AG04450 (cell line): Measurements from ENCODE around the gene SLC6A11. TPM values are rescaled to one million over a fixed set of nuclear protein-coding genes. Genes with fewer than 3 reads are reported as not detected.

Source experiments
- CTCF ChIA-PET: fragments of 300-600, 350-600 bp; formaldehyde crosslinking; extraction: SDS; loops from one replicate; lab custom pipeline; 2022; ENCODE audit warnings: antibody characterized with exemption, inconsistent platforms; lab: Charles Lee
- POLR2A ChIA-PET: fragments of 350-600 bp; formaldehyde crosslinking; extraction: SDS; loops from one replicate; lab custom pipeline; 2021; ENCODE audit warnings: antibody characterized with exemption, inconsistent platforms; lab: Yijun Ruan, JAX
- DNase-seq: peaks from one replicate; pipeline ENCODE4 v3.0.0-alpha.2; 2011; ENCODE audit warnings: low read depth, low spot score
- H3K27ac ChIP-seq: one replicate; pipeline ENCODE4 v1.5.1; 2012; ENCODE audit warnings: low read depth, low read length, control low read depth
- H3K27me3 ChIP-seq: one replicate; pipeline ENCODE4 v1.6.0; 2012; ENCODE audit warnings: low read length; ENCODE audit not compliant: control insufficient read depth, insufficient read depth
- H3K4me3 ChIP-seq: 2 replicates; pipeline ENCODE4 v1.5.1; 2011; ENCODE audit warnings: mild to moderate bottlenecking, low read depth, low read length, control low read depth
- H3K9me3 ChIP-seq: 2 replicates; pipeline ENCODE4 v1.5.1; 2012; ENCODE audit warnings: low read length; ENCODE audit not compliant: control insufficient read depth, insufficient read depth
- polyA plus RNA-seq: library from polyadenylated mRNA; depleted of rRNA; stranded (reverse); fragments of >200 nt; gene quantifications from 2 replicates; pipeline ENCODE4 v1.2.3, GENCODE V29; 2011
- TF ChIP-seq, protein P1 (sequence below): IDR thresholded peaks from 2 replicates; pipeline ENCODE4 v1.5.1; 2011; ENCODE audit warnings: low read depth, low read length, control low read depth, inconsistent platforms

SLC6A11 gene
- polyA plus RNA-seq, 1 experiment = not detected

GRCh38 chr3:10917176-10917575, 101.1 kb downstream of the SLC6A11 start:
- DNase-seq = no peak
- ChIA-PET CTCF (no interaction called here), POLR2A (no interaction called here)
- Histone ChIP-seq H3K27ac (no peak overlapping the region), H3K27me3 (peaks cover 13% of the 10 kb centered on the region), H3K4me3 (no peak overlapping the region), H3K9me3 (no peaks in the 10 kb centered on the region)
- TF ChIP-seq, protein P1, sequence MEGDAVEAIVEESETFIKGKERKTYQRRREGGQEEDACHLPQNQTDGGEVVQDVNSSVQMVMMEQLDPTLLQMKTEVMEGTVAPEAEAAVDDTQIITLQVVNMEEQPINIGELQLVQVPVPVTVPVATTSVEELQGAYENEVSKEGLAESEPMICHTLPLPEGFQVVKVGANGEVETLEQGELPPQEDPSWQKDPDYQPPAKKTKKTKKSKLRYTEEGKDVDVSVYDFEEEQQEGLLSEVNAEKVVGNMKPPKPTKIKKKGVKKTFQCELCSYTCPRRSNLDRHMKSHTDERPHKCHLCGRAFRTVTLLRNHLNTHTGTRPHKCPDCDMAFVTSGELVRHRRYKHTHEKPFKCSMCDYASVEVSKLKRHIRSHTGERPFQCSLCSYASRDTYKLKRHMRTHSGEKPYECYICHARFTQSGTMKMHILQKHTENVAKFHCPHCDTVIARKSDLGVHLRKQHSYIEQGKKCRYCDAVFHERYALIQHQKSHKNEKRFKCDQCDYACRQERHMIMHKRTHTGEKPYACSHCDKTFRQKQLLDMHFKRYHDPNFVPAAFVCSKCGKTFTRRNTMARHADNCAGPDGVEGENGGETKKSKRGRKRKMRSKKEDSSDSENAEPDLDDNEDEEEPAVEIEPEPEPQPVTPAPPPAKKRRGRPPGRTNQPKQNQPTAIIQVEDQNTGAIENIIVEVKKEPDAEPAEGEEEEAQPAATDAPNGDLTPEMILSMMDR = no peak

GRCh38 chr3:10918011-10918410, 102.0 kb downstream of the SLC6A11 start:
- Histone ChIP-seq H3K9me3 (no peaks in the 10 kb centered on the region), H3K27ac (no peak overlapping the region), H3K4me3 (no peak overlapping the region), H3K27me3 (peaks cover 13% of the 10 kb centered on the region)
- DNase-seq = no peak
- ChIA-PET CTCF (no interaction called here), POLR2A (no interaction called here)
- TF ChIP-seq, protein P1 = no peak

DNA sequence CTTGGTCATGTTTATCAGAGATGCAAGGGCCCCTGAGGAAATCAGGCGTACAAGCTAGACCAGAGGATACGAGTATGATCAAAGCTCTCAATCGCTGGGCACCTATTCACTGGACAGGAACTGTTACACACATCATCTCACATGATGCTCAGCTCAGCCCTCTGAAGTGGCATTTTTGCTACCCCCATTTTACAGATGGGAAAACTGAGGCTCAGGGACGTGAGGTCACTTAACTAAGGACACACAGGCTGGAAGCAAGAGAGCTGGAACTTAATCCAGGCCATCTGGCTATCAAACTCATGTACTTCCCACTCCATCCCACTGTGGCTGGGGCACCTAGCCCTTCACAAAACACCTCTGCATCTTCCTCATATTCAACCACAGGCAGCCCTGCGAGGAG, 103.6 kb downstream of the SLC6A11 start:
- no peak for DNase-seq
- Histone ChIP-seq H3K9me3 (no peaks in the 10 kb centered on the region), H3K27ac (no peak overlapping the region), H3K27me3 (peaks cover 10% of the 10 kb centered on the region), H3K4me3 (no peak overlapping the region)
- TF ChIP-seq, protein P1 = no peak
- POLR2A ChIA-PET = no interaction called here
- CTCF ChIA-PET = no interaction called here

- ChIA-PET CTCF (no interaction called here), POLR2A (no interaction called here)
- no peak for DNase-seq
Measured at GRCh38 chr3:10925436-10926255, 109.6 kb downstream of the SLC6A11 start.

More at GRCh38 chr3:10925436-10926255, 109.6 kb downstream of the SLC6A11 start:
- Histone ChIP-seq H3K9me3 (no peaks in the 10 kb centered on the region), H3K27ac (no peak overlapping the region), H3K27me3 (peaks cover 14% of the 10 kb centered on the region), H3K4me3 (no peak overlapping the region)
- TF ChIP-seq, protein P1 = no peak
